Mammary epithelial cell (primary cell): Measurements from ENCODE around the gene DNAJB6.

Source experiments
- CTCF ChIP-seq, 2 donors: IDR thresholded peaks in 1 of 2; conservative IDR thresholded peaks in 1 of 2; 2 replicates each; pipeline ENCODE4 v1.5.1; 2011 to 2012; ENCODE audit warnings: inconsistent platforms in 2 of 2, low read length in 2 of 2, mild to moderate bottlenecking in 2 of 2, control low read depth in 1 of 2, low read depth in 1 of 2; ENCODE audit not compliant: insufficient read depth in 1 of 2; ENCODE audit errors: extremely low read depth in 1 of 2
- EZH2 ChIP-seq: IDR thresholded peaks from 2 replicates; pipeline ENCODE4 v1.6.1; 2012; ENCODE audit warnings: low read length, inconsistent platforms, borderline replicate concordance

DNA sequence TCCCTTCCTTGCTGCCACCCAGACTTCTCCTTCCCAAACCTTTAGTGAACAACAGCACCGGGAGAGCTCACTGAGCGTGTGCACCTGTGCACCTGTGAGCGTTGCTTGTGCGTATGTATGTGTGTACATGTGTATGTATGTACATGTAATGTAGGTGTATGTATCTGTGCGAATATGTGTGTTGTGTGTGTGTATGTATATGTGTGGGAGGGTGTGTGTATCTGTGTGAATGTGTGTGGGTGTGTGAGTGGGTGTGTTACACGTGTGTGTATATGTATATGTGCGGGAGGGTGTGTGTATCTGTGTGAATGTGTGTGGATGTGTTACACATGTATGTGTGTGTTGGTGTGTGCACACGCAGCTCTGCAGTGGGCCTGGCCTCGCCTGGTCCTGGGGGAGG is 44.5 kb upstream of the DNAJB6 start:
- TF ChIP-seq CTCF (conservative IDR thresholded peaks at IDR 0.05 in 1 of 2, IDR thresholded peaks at IDR 0.05 in 1 of 2; ENCODE audit: extremely low read depth in 1 of 2, insufficient read depth in 1 of 2, low read depth in 1 of 2, low read length in 2 of 2) (no peak), EZH2 (no peak)
